Sigmoid colon (tissue), 4 donors: Measurements from ENCODE around the gene DIO3.
"Not testable (repeated sequence)": the region's sequence is repeated elsewhere in the genome, so short reads cannot be mapped to it uniquely, and the experiment has no call there.

Experiments used
- CTCF ChIP-seq, 4 experiments: fragments of 450-650 bp in 3 of 4; fragments of 200-600 bp in 1 of 4; IDR thresholded peaks; one replicate each; pipeline ENCODE4 v1.5.1; 2016 to 2019; ENCODE audit warnings: antibody characterized with exemption in 4 of 4, mild to moderate bottlenecking in 3 of 4, moderate library complexity in 2 of 4
- EP300 ChIP-seq, 4 donors: sonication (generic); formaldehyde crosslinking; IDR thresholded peaks; one replicate each; pipeline ENCODE4 v1.6.1; 2017; ENCODE audit warnings: antibody characterized with exemption in 4 of 4
- POLR2A ChIP-seq, 2 donors: fragments of 450-650 bp; IDR thresholded peaks; one replicate each; pipeline ENCODE4 v1.6.1; 2016; ENCODE audit warnings: antibody characterized with exemption in 2 of 2, mild to moderate bottlenecking in 2 of 2, moderate library complexity in 2 of 2
- POLR2AphosphoS5 ChIP-seq, 4 donors: sonication (generic); formaldehyde crosslinking; IDR thresholded peaks; one replicate each; pipeline ENCODE4 v1.6.1; 2017; ENCODE audit warnings: antibody characterized with exemption in 4 of 4

- not testable (repeated sequence) for TF ChIP-seq CTCF, POLR2AphosphoS5, EP300, POLR2A (IDR thresholded peaks at IDR 0.05)
Measured at GRCh38 chr14:101572526-101572925, 11.2 kb downstream of the DIO3 start.
